ENCODE data around the gene TCF4.

Gene TCF4

GRCh38 chr18:55338978-55339650 lies 248.9 kb downstream of the TCF4 start:
- TF ChIP-seq CTCF (IDR thresholded peaks at IDR 0.05; ENCODE audit: control insufficient read depth, extremely low read depth, insufficient read depth): no peak
- no peak overlapping the region for H3K4me3 ChIP-seq (ENCODE audit: low read depth, low read length)
- DNase-seq (ENCODE audit: low read depth): no peak

- no peak overlapping the region for H3K4me3 ChIP-seq (ENCODE audit: low read depth, low read length)
- no peak for TF ChIP-seq CTCF (IDR thresholded peaks at IDR 0.05; ENCODE audit: control insufficient read depth, extremely low read depth, insufficient read depth)
- no peak for DNase-seq (ENCODE audit: low read depth)
Measured at GRCh38 chr18:55337908-55338521, 250.0 kb downstream of the TCF4 start.

- no peak overlapping the region for H3K4me3 ChIP-seq (ENCODE audit: low read depth, low read length)
- no peak for TF ChIP-seq CTCF (IDR thresholded peaks at IDR 0.05; ENCODE audit: control insufficient read depth, extremely low read depth, insufficient read depth)
- DNase-seq (ENCODE audit: low read depth): no peak
Measured at GRCh38 chr18:55337138-55337537, 250.9 kb downstream of the TCF4 start.

- TF ChIP-seq CTCF (IDR thresholded peaks at IDR 0.05; ENCODE audit: control insufficient read depth, extremely low read depth, insufficient read depth): no peak
- no peak overlapping the region for H3K4me3 ChIP-seq (ENCODE audit: low read depth, low read length)
- DNase-seq (ENCODE audit: low read depth): no peak
Measured at GRCh38 chr18:55336438-55337100, 251.4 kb downstream of the TCF4 start.

- no peak for TF ChIP-seq CTCF (IDR thresholded peaks at IDR 0.05; ENCODE audit: control insufficient read depth, extremely low read depth, insufficient read depth)
- peak; percentile 22 for DNase-seq (ENCODE audit: low read depth)
- no peak overlapping the region for H3K4me3 ChIP-seq (ENCODE audit: low read depth, low read length)
Measured at GRCh38 chr18:55334875-55335274, 253.1 kb downstream of the TCF4 start.

GRCh38 chr18:55331301-55331700 lies 256.7 kb downstream of the TCF4 start:
- no peak for TF ChIP-seq CTCF (IDR thresholded peaks at IDR 0.05; ENCODE audit: control insufficient read depth, extremely low read depth, insufficient read depth)
- no peak overlapping the region for H3K4me3 ChIP-seq (ENCODE audit: low read depth, low read length)
- DNase-seq (ENCODE audit: low read depth): no peak
